Measurements from ENCODE around the gene PTN. TPM values are rescaled to one million over a fixed set of nuclear protein-coding genes. Genes with fewer than 3 reads are reported as not detected.
A peak's percentile ranks its signal among the peaks of the same experiment; 100 is the strongest.
"Not testable (repeated sequence)": the region's sequence is repeated elsewhere in the genome, so short reads cannot be mapped to it uniquely, and the experiment has no call there.

The PTN gene
- total RNA-seq, 1 donor from 2014 or later: 154 TPM

DNA sequence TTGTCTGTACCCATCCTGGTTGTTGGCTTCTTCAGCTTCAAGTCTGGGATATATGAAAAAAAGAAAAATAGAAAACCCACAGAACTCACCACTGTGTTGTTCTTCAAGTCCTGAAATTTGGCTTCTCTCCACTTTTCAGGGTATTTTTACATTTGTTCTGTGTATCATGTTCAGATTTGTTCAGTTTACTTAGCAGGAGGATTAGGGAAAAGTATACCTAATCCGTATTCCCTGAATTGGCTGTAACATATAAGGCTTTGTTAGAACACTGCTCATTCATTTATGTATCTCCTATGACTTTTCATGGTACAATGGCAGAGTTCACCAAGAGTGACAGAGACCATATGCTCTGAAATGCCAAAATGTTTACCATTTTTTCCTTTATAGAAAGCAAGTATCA, 146.9 kb downstream of the PTN start:
- DNase-seq (ENCODE audit: low spot score in 2 of 2): no peak
- FAIRE-seq: no peak

DNA sequence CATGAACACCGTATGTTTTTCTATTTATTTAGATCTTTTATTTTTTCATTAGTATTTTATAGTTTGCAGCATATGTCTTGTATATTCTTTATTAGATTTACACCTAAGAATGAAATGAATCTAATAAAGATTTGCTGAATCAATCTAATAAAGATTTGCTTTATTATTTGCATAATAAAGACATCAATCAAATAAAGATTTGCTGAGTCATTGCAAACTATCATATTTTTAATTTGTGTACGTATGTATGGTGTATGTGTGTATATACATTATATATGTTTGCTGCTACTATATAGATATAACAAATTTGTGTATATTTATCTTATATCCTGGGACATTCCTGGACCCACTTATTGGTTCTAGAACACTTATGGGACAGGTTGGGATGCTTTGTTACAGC, 147.5 kb downstream of the PTN start:
- peak; percentile 79 for FAIRE-seq
- no peak for DNase-seq (ENCODE audit: low spot score in 2 of 2)

DNA sequence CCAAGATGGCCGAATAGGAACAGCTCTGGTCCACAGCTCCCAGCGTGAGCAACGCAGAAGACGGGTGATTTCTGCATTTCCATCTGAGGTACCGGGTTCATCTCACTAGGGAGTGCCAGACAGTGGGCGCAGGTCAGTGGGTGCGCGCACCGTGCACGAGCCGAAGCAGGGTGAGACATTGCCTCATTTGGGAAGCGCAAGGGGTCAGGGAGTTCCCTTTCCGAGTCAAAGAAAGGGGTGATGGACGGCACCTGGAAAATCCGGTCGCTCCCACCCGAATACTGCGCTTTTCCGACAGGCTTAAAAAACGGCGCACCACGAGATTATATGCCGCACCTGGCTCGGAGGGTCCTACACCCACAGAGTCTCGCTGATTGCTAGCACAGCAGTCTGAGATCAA, 161.9 kb downstream of the PTN start:
- FAIRE-seq; DNase-seq (ENCODE audit: low spot score in 2 of 2): not testable (repeated sequence)

Small RNA genes within 50 kb of the gene (small RNA-seq; reads per million reads assigned to genes)
- gene RF00136: not detected
